Measurements from ENCODE around the gene LAMC3. TPM values are rescaled to one million over a fixed set of nuclear protein-coding genes. Genes with fewer than 3 reads are reported as not detected.

The LAMC3 gene
- total RNA-seq, 2 experiments from 2014 or later = 0.66 to 1.7 TPM

GRCh38 chr9:131019388-131020239 lies 10.6 kb downstream of the LAMC3 start:
- Histone ChIP-seq H3K4me1 (ENCODE audit: insufficient read depth, low read length) (no peaks in the 10 kb centered on the region), H3K27ac (ENCODE audit: low read depth in 1 of 2, low read length in 2 of 2) (no peak overlapping the region), H3K4me3 (ENCODE audit: low read length) (no peak overlapping the region), H3K27me3 (ENCODE audit: control insufficient read depth in 1 of 2, insufficient read depth in 2 of 2, low read length in 2 of 2) (no peaks in the 10 kb centered on the region), H3K9me3 (ENCODE audit: control insufficient read depth in 1 of 2, insufficient read depth in 1 of 2, low read length in 2 of 2) (peaks cover 0 to 6% of the 10 kb centered on the region in 2 experiments), H3K36me3 (ENCODE audit: insufficient read depth, low read length) (no peaks in the 10 kb centered on the region)
- POLR2A ChIA-PET = no interaction called here
- CTCF ChIA-PET = no interaction called here
- Mint-ChIP-seq H3K9me3 (no peaks in the 10 kb centered on the region), H3K36me3 (ENCODE audit: low read depth) (no peaks in the 10 kb centered on the region), H3K27me3 (peaks cover 32% of the 10 kb centered on the region), H3K4me3 (no peak overlapping the region), H3K4me1 (ENCODE audit: low read depth) (no peaks in the 10 kb centered on the region), H3K27ac (no peak overlapping the region)
- DNase-seq = no peak
- no peak for ATAC-seq (ENCODE audit: poor library complexity)
- intact Hi-C loops (cut with DNase I, micrococcal nuclease) = no loop called here
- TF ChIP-seq, protein P1, sequence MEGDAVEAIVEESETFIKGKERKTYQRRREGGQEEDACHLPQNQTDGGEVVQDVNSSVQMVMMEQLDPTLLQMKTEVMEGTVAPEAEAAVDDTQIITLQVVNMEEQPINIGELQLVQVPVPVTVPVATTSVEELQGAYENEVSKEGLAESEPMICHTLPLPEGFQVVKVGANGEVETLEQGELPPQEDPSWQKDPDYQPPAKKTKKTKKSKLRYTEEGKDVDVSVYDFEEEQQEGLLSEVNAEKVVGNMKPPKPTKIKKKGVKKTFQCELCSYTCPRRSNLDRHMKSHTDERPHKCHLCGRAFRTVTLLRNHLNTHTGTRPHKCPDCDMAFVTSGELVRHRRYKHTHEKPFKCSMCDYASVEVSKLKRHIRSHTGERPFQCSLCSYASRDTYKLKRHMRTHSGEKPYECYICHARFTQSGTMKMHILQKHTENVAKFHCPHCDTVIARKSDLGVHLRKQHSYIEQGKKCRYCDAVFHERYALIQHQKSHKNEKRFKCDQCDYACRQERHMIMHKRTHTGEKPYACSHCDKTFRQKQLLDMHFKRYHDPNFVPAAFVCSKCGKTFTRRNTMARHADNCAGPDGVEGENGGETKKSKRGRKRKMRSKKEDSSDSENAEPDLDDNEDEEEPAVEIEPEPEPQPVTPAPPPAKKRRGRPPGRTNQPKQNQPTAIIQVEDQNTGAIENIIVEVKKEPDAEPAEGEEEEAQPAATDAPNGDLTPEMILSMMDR (IDR thresholded peaks at IDR 0.05) = no peak

- Histone ChIP-seq H3K4me1 (ENCODE audit: insufficient read depth, low read length) (no peaks in the 10 kb centered on the region), H3K27ac (ENCODE audit: low read depth in 1 of 2, low read length in 2 of 2) (no peak overlapping the region), H3K9me3 (ENCODE audit: control insufficient read depth in 1 of 2, insufficient read depth in 1 of 2, low read length in 2 of 2) (peaks cover 0 to 6% of the 10 kb centered on the region in 2 experiments), H3K27me3 (ENCODE audit: control insufficient read depth in 1 of 2, insufficient read depth in 2 of 2, low read length in 2 of 2) (no peaks in the 10 kb centered on the region), H3K36me3 (ENCODE audit: insufficient read depth, low read length) (no peaks in the 10 kb centered on the region), H3K4me3 (ENCODE audit: low read length) (no peak overlapping the region)
- Mint-ChIP-seq H3K27me3 (peaks cover 32% of the 10 kb centered on the region), H3K4me3 (no peak overlapping the region), H3K4me1 (ENCODE audit: low read depth) (no peaks in the 10 kb centered on the region), H3K9me3 (no peaks in the 10 kb centered on the region), H3K36me3 (ENCODE audit: low read depth) (no peaks in the 10 kb centered on the region), H3K27ac (no peak overlapping the region)
- CTCF ChIA-PET = no interaction called here
- intact Hi-C loops (cut with DNase I, micrococcal nuclease) = no loop called here
- POLR2A ChIA-PET = no interaction called here
- DNase-seq (no peak), ATAC-seq (ENCODE audit: poor library complexity) (no peak)
- TF ChIP-seq, protein P1 (IDR thresholded peaks at IDR 0.05) = no peak
These were observed 11.4 kb downstream of the LAMC3 start for GRCh38 chr9:131020388-131020787.

DNA sequence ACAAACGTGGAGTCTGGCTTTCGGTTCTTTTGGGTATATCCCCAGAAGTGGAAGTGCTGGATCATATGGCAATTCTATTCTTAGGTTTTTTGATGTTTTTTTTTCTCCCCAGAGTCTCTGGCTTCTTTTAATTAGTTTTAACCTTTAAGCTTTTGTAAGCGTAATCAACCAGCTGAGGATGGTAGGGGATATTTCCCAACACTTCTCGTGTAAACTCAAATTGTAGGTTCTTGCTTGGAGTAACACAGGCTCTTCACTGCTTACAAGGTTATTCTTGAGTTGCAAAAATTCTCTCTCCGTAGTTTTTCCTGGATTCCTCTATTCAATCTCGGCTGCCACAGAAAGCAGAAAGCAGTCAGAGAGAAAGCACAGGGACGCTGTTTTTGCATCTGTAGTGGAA lies 11.9 kb downstream of the LAMC3 start:
- ChIA-PET CTCF (no interaction called here), POLR2A (no interaction called here)
- no peaks in the 10 kb centered on the region for H3K4me1 ChIP-seq (ENCODE audit: insufficient read depth, low read length)
- no peak overlapping the region for H3K27ac Mint-ChIP-seq
- no peaks in the 10 kb centered on the region for H3K36me3 ChIP-seq (ENCODE audit: insufficient read depth, low read length)
- no peak for DNase-seq
- no peaks in the 10 kb centered on the region for H3K4me1 Mint-ChIP-seq (ENCODE audit: low read depth)
- TF ChIP-seq, protein P1 (IDR thresholded peaks at IDR 0.05) = no peak
- no peaks in the 10 kb centered on the region for H3K27me3 ChIP-seq (ENCODE audit: control insufficient read depth in 1 of 2, insufficient read depth in 2 of 2, low read length in 2 of 2)
- no peaks in the 10 kb centered on the region for H3K36me3 Mint-ChIP-seq (ENCODE audit: low read depth)
- no peak overlapping the region for H3K4me3 ChIP-seq (ENCODE audit: low read length)
- H3K9me3 ChIP-seq (ENCODE audit: control insufficient read depth in 1 of 2, insufficient read depth in 1 of 2, low read length in 2 of 2) = peaks cover 0 to 6% of the 10 kb centered on the region in 2 experiments
- no peak overlapping the region for H3K4me3 Mint-ChIP-seq
- no peak for ATAC-seq (ENCODE audit: poor library complexity)
- no peaks in the 10 kb centered on the region for H3K9me3 Mint-ChIP-seq
- no peak overlapping the region for H3K27ac ChIP-seq (ENCODE audit: low read depth in 1 of 2, low read length in 2 of 2)
- intact Hi-C loops (cut with DNase I, micrococcal nuclease) = no loop called here
- peaks cover 36% of the 10 kb centered on the region for H3K27me3 Mint-ChIP-seq
